H1 (cell line): ENCODE measurements around the gene SPARCL1. TPM values are rescaled to one million over a fixed set of nuclear protein-coding genes. Genes with fewer than 3 reads are reported as not detected.

ENCODE experiments used
- CTCF ChIA-PET: fragments of 300-600 bp; sonication (Branson Sonifier 250); formaldehyde crosslinking; loops from one replicate; lab custom pipeline; 2021; ENCODE audit not compliant: partially characterized antibody; lab: Charles Lee
- POLR2A ChIA-PET: fragments of 300-600 bp; sonication (Branson Sonifier 250); formaldehyde crosslinking; loops from one replicate; lab custom pipeline; 2021; ENCODE audit warnings: inconsistent platforms; ENCODE audit not compliant: partially characterized antibody; lab: Charles Lee
- DNase-seq, 2 experiments: peaks; one replicate each; pipeline versions ENCODE4 v3.0.0 to v3.0.0-alpha.2; 2010 to 2022; ENCODE audit warnings: low spot score in 2 of 2, low read depth in 1 of 2, mixed read lengths in 1 of 2
- FAIRE-seq: peaks from 2 replicates; lab custom pipeline; 2011; peaks lifted over from hg19 to GRCh38; lab: Jason Lieb, UNC
- H2AFZ ChIP-seq: 2 replicates; pipeline ENCODE4 v1.8.1; 2012; ENCODE audit warnings: low read length, inconsistent platforms
- H2AK5ac ChIP-seq: 2 replicates; pipeline ENCODE4 v1.6.1; 2013; ENCODE audit warnings: low read depth, low read length
- H2BK120ac ChIP-seq: replicated peaks from 2 replicates; pipeline ENCODE3; 2013; ENCODE audit warnings: low read depth, low read length, inconsistent platforms
- H2BK12ac ChIP-seq: 2 replicates; pipeline ENCODE4 v1.6.1; 2013; ENCODE audit warnings: low read depth, low read length
- H2BK15ac ChIP-seq: 2 replicates; pipeline ENCODE4 v1.6.1; 2013; ENCODE audit warnings: low read length
- H2BK20ac ChIP-seq: 2 replicates; pipeline ENCODE4 v1.6.1; 2013; ENCODE audit warnings: low read length
- H2BK5ac ChIP-seq: 2 replicates; pipeline ENCODE4 v1.6.1; 2013; ENCODE audit warnings: low read depth, low read length
- H3K14ac ChIP-seq: 2 replicates; pipeline ENCODE4 v1.6.1; 2013; ENCODE audit warnings: inconsistent platforms; ENCODE audit not compliant: insufficient read length
- H3K18ac ChIP-seq: 2 replicates; pipeline ENCODE4 v1.6.1; 2013; ENCODE audit warnings: low read length; ENCODE audit errors: extremely low read depth
- H3K23ac ChIP-seq: 2 replicates; pipeline ENCODE4 v1.6.1; 2013; ENCODE audit warnings: inconsistent platforms; ENCODE audit not compliant: insufficient read length
- H3K23me2 ChIP-seq: 2 replicates; pipeline ENCODE4 v1.6.1; 2013; ENCODE audit warnings: low read depth, low read length
- H3K27ac ChIP-seq: 2 replicates; pipeline ENCODE4 v1.6.1; 2011; ENCODE audit warnings: low read depth, low read length, inconsistent platforms
- H3K27me3 ChIP-seq, 4 experiments: replicated peaks in 1 of 4; 1 replicate in 1 of 4; 2 replicates in 3 of 4; pipeline versions ENCODE4 v1.6.1 to v1.8.1; 2011 to 2013; ENCODE audit warnings: low read length in 3 of 4, mild to moderate bottlenecking in 3 of 4, inconsistent platforms in 2 of 4, mixed read lengths in 2 of 4, moderate library complexity in 1 of 4; ENCODE audit not compliant: control insufficient read depth in 3 of 4, insufficient read depth in 3 of 4; ENCODE audit errors: extremely low read depth in 1 of 4
- H3K36me3 ChIP-seq, 4 experiments: 2 replicates each; pipeline versions ENCODE4 v1.6.1 to v1.8.1; 2011 to 2013; ENCODE audit warnings: mild to moderate bottlenecking in 4 of 4, low read length in 3 of 4, moderate library complexity in 2 of 4, control low read depth in 1 of 4, inconsistent platforms in 1 of 4; ENCODE audit not compliant: insufficient read depth in 4 of 4, control insufficient read depth in 2 of 4
- H3K4ac ChIP-seq: replicated peaks from 2 replicates; pipeline ENCODE3; 2013; ENCODE audit warnings: low read length, low read depth, mixed read lengths, inconsistent platforms; ENCODE audit not compliant: insufficient read length
- H3K4me1 ChIP-seq, 4 experiments: replicated peaks in 1 of 4; 1 replicate in 1 of 4; 2 replicates in 3 of 4; pipeline versions ENCODE4 v1.6.1 to v1.8.1; 2011 to 2013; ENCODE audit warnings: low read length in 3 of 4, inconsistent platforms in 2 of 4, mixed read lengths in 1 of 4; ENCODE audit not compliant: insufficient read depth in 4 of 4, control insufficient read depth in 3 of 4
- H3K4me2 ChIP-seq, 2 experiments: 2 replicates each; pipeline versions ENCODE4 v1.6.1 to v1.8.1; 2011 to 2013; ENCODE audit warnings: low read depth in 2 of 2, low read length in 2 of 2, control low read depth in 1 of 2, inconsistent platforms in 1 of 2, mild to moderate bottlenecking in 1 of 2; ENCODE audit not compliant: insufficient read depth in 1 of 2
- H3K4me3 ChIP-seq, 4 experiments: fragments of 200-600, 300-600 bp in 1 of 4; sonication (generic), shearing (Covaris generic), sonication (Bioruptor Twin) in 1 of 4; 2 replicates each; pipeline versions ENCODE4 v1.5.1 to v1.8.1; 2011 to 2016; ENCODE audit warnings: low read length in 4 of 4, low read depth in 3 of 4, control low read depth in 2 of 4, inconsistent platforms in 2 of 4, mild to moderate bottlenecking in 2 of 4, mixed read lengths in 1 of 4, moderate library complexity in 1 of 4; ENCODE audit not compliant: insufficient read depth in 2 of 4; ENCODE audit errors: extremely low read depth in 1 of 4
- H3K56ac ChIP-seq: replicated peaks from 2 replicates; pipeline ENCODE3; 2013; ENCODE audit warnings: low read depth, mild to moderate bottlenecking, mixed read lengths, low read length, inconsistent platforms; ENCODE audit not compliant: insufficient read length
- H3K79me1 ChIP-seq: 2 replicates; pipeline ENCODE4 v1.6.1; 2013; ENCODE audit warnings: low read depth, low read length, control low read depth
- H3K79me2 ChIP-seq, 2 experiments: 2 replicates each; pipeline versions ENCODE4 v1.6.1 to v1.8.1; 2012 to 2013; ENCODE audit warnings: low read length in 2 of 2, mild to moderate bottlenecking in 2 of 2, inconsistent platforms in 1 of 2; ENCODE audit not compliant: insufficient read depth in 2 of 2, control insufficient read depth in 1 of 2
- H3K9ac ChIP-seq, 4 experiments: replicated peaks in 1 of 4; 1 replicate in 1 of 4; 2 replicates in 3 of 4; pipeline versions ENCODE4 v1.6.1 to v1.8.1; 2011 to 2013; ENCODE audit warnings: low read depth in 3 of 4, low read length in 3 of 4, control low read depth in 2 of 4, mild to moderate bottlenecking in 2 of 4, moderate library complexity in 2 of 4, inconsistent platforms in 1 of 4; ENCODE audit errors: extremely low read depth in 1 of 4
- H3K9me3 ChIP-seq, 2 experiments: 2 replicates each; pipeline versions ENCODE4 v1.6.1 to v1.8.1; 2012 to 2013; ENCODE audit warnings: mild to moderate bottlenecking in 2 of 2, moderate library complexity in 2 of 2, control low read depth in 1 of 2, inconsistent platforms in 1 of 2, low read depth in 1 of 2, low read length in 1 of 2, mixed read lengths in 1 of 2; ENCODE audit not compliant: insufficient read depth in 2 of 2
- H4K20me1 ChIP-seq, 2 experiments: replicated peaks in 1 of 2; 2 replicates each; pipeline versions ENCODE3 to v1.8.1; 2011 to 2013; ENCODE audit warnings: inconsistent platforms in 2 of 2, low read length in 2 of 2, mild to moderate bottlenecking in 1 of 2; ENCODE audit not compliant: insufficient read depth in 2 of 2, control insufficient read depth in 1 of 2
- H4K5ac ChIP-seq: 2 replicates; pipeline ENCODE4 v1.6.1; 2013; ENCODE audit warnings: low read length, low read depth, mixed read lengths, inconsistent platforms; ENCODE audit not compliant: insufficient read length
- H4K8ac ChIP-seq: 2 replicates; pipeline ENCODE4 v1.8.0; 2013; ENCODE audit warnings: mild to moderate bottlenecking, moderate library complexity, low read length, inconsistent platforms; ENCODE audit not compliant: insufficient read depth; ENCODE audit errors: extremely low read depth
- H4K91ac ChIP-seq: replicated peaks from 2 replicates; pipeline ENCODE3; 2013; ENCODE audit warnings: low read length, mixed read lengths, inconsistent platforms; ENCODE audit not compliant: insufficient read length
- EP300 ChIP-seq, 2 experiments: IDR thresholded peaks; 1 replicate in 1 of 2; 2 replicates in 1 of 2; pipeline ENCODE4 v1.6.1; 2011 to 2012; ENCODE audit warnings: low read depth in 2 of 2, low read length in 2 of 2, mild to moderate bottlenecking in 2 of 2, borderline replicate concordance in 1 of 2, inconsistent platforms in 1 of 2, moderate library complexity in 1 of 2
- RBBP5 ChIP-seq: IDR thresholded peaks from 2 replicates; pipeline ENCODE4 v1.7.1; 2012; ENCODE audit warnings: low read depth, mild to moderate bottlenecking, inconsistent platforms, low read length, moderate library complexity, borderline replicate concordance
- RFX5 ChIP-seq: IDR thresholded peaks from 2 replicates; pipeline ENCODE4 v1.6.1; 2011; ENCODE audit warnings: low read depth, low read length, improper control_type of control experiment, borderline replicate concordance
- WGBS, 2 experiments: shearing (Covaris generic) in 1 of 2; methylation state at CpG; one replicate each; pipeline versions ENCODE4 v1.1.6 to v1.1.7; 2013 to 2015; ENCODE audit warnings: low lambda C conversion rate in 2 of 2, mixed read lengths in 2 of 2, inconsistent platforms in 1 of 2, low coverage in 1 of 2, missing lambda C conversion rate in 1 of 2; ENCODE audit not compliant: insufficient replicate concordance in 2 of 2, insufficient coverage in 1 of 2, insufficient read length in 1 of 2; ENCODE audit errors: extremely low coverage in 1 of 2, missing lambda C conversion rate in 1 of 2; 5-methylcytosine and 5-hydroxymethylcytosine counted together
- polyA plus RNA-seq, 7 experiments: library from polyadenylated mRNA; depleted of rRNA in 3 of 7; stranded (reverse) in 5 of 7; unstranded in 2 of 7; fragments of >200 nt in 5 of 7; fragments of 200-250 nt in 2 of 7; gene quantifications; 1 replicate in 5 of 7; 2 replicates in 1 of 7; 4 replicates in 1 of 7; pipeline versions ENCODE4 v1.2.1 to v1.2.3, GENCODE V29; 2011 to 2013; ENCODE audit warnings: missing spikeins in 2 of 7, mixed read lengths in 2 of 7
- total RNA-seq: library from RNA; stranded (reverse); fragmentation: NEBNext Ultra II Directional; extraction: Animal tissue kit (Norgen Biotek cat#: 25700); gene quantifications from 2 replicates; pipeline ENCODE4 v1.2.1, GENCODE V29; 2021

Gene SPARCL1
- total and polyA plus RNA-seq, 2 of the 8 experiments (the other 6 are each of a cell fraction or from before 2014, with no cell fraction given), result 0.48 to 0.51 TPM

DNA sequence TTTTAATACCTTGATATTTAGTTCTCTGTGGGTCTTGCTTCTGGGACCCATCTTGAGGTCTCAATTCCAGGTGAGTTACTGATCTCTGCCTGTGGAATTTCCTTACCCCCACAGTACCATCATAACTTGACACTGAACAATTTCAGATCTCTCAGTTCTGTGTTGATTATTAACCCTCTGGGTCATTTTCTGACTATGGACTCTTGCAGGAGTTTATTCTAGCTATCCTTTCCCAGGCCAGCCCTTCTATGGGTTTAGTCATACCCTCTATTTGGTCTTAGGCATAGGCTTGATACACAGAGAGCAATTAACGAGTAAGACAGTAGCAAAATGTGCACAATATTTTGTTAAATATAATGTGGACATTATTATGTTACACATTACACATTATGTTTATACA lies 3.7 kb upstream of the SPARCL1 start:
- no peak overlapping the region for H2BK12ac ChIP-seq
- H3K9me3 ChIP-seq, result peaks cover 0 to 11% of the 10 kb centered on the region in 2 experiments; a peak in 1 of 4 replicates
- no peak overlapping the region for H4K91ac ChIP-seq
- no peaks in the 10 kb centered on the region for H3K23me2 ChIP-seq
- H2BK20ac ChIP-seq, result no peak overlapping the region
- no peak overlapping the region for H3K4me2 ChIP-seq
- no peak overlapping the region for H2AK5ac ChIP-seq
- DNase-seq (no peak), FAIRE-seq (no peak)
- H4K5ac ChIP-seq, result no peak overlapping the region
- H2BK120ac ChIP-seq, result no peak overlapping the region
- no peaks in the 10 kb centered on the region for H3K79me2 ChIP-seq
- TF ChIP-seq EP300 (IDR thresholded peaks at IDR 0.05; ENCODE audit: borderline replicate concordance in 1 of 2, low read depth in 2 of 2, low read length in 2 of 2) (no peak), RFX5 (no peak), RBBP5 (no peak)
- no peaks in the 10 kb centered on the region for H3K36me3 ChIP-seq
- H3K14ac ChIP-seq, result no peak overlapping the region
- H4K20me1 ChIP-seq, result no peaks in the 10 kb centered on the region
- no peak overlapping the region for H4K8ac ChIP-seq
- H3K79me1 ChIP-seq, result no peaks in the 10 kb centered on the region
- H3K9ac ChIP-seq, result no peak overlapping the region
- ChIA-PET CTCF (interaction anchor here (1.4 kb wide), 1 partner anchor 315 kb away, joined by 4 read pairs; no protein-coding TSS in a partner anchor), POLR2A (no interaction called here)
- H3K18ac ChIP-seq, result no peak overlapping the region
- no peak overlapping the region for H3K56ac ChIP-seq
- no peak overlapping the region for H2AFZ ChIP-seq
- H3K4ac ChIP-seq, result no peak overlapping the region
- no peak overlapping the region for H2BK15ac ChIP-seq
- 82% methylated on average over 1 of the region's 1 CpG; no CpG with 5 or more reads in 1 of the 2 experiments for WGBS, 2 experiments
- no peak overlapping the region for H3K4me3 ChIP-seq
- peaks cover 0 to 5% (median 0%) of the 10 kb centered on the region in 4 experiments; a peak in 1 of 7 replicates for H3K4me1 ChIP-seq
- H2BK5ac ChIP-seq, result no peak overlapping the region
- no peaks in the 10 kb centered on the region for H3K27me3 ChIP-seq
- no peak overlapping the region for H3K27ac ChIP-seq
- no peak overlapping the region for H3K23ac ChIP-seq
